Esophagus squamous epithelium (tissue), 4 donors: Measurements from ENCODE around the gene RCOR1.

Experiments used
- CTCF ChIP-seq, 6 experiments: fragments of 450-650 bp in 4 of 6; fragments of 200-600 bp in 2 of 6; sonication (generic) in 2 of 6; IDR thresholded peaks; one replicate each; pipeline ENCODE4 v1.5.1; 2016 to 2019; ENCODE audit warnings: antibody characterized with exemption in 6 of 6, mild to moderate bottlenecking in 4 of 6, moderate library complexity in 4 of 6
- POLR2A ChIP-seq, 4 donors: fragments of 450-650 bp; IDR thresholded peaks; one replicate each; pipeline ENCODE4 v1.6.1; 2017; ENCODE audit warnings: antibody characterized with exemption in 4 of 4, mild to moderate bottlenecking in 4 of 4, moderate library complexity in 3 of 4

- peak; percentile 56 to 84 (median 69) for TF ChIP-seq CTCF (IDR thresholded peaks at IDR 0.05)
- TF ChIP-seq POLR2A (IDR thresholded peaks at IDR 0.05), result no peak
These were observed 102.2 kb downstream of the RCOR1 start for GRCh38 chr14:102694530-102695166.
